Stomach (tissue), 4 donors: ENCODE data around the gene GOLGA7B.

ENCODE experiments used
- POLR2A ChIP-seq, 4 donors: fragments of 450-650 bp; IDR thresholded peaks; one replicate each; pipeline ENCODE4 v1.6.1; 2016; ENCODE audit warnings: antibody characterized with exemption in 4 of 4, control low read depth in 2 of 4, mild to moderate bottlenecking in 1 of 4, moderate library complexity in 1 of 4
- POLR2AphosphoS5 ChIP-seq, 3 donors: sonication (generic); formaldehyde crosslinking; IDR thresholded peaks; one replicate each; pipeline ENCODE4 v1.6.1; 2016; ENCODE audit warnings: antibody characterized with exemption in 3 of 3
- TF ChIP-seq, protein P1 (sequence below), 7 experiments: fragments of 450-650 bp in 4 of 7; fragments of 200-600 bp in 3 of 7; sonication (generic) in 3 of 7; IDR thresholded peaks; one replicate each; pipeline ENCODE4 v1.5.1; 2016 to 2019; ENCODE audit warnings: antibody characterized with exemption in 7 of 7, control low read depth in 2 of 7, mild to moderate bottlenecking in 1 of 7

DNA sequence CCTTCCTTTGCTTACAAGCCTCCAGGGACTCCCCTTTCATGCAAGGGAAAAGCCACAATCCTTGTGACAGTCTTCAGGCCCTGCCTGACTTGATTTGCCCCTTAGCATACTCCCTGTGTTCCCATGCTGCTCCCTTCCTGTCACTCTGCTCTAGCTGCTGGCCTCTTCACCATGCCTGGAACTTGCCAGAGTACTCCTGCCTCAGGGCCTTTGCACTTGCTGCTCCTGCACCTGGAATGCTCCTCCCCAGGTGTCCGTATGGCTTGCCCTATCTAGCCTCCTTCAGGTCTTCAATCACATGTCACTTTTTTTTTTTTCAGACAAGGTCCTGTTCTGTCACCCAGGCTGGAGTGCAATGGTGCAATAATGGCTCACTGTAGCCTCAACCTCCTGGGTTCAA lies 22.8 kb upstream of the GOLGA7B start:
- TF ChIP-seq POLR2AphosphoS5 (IDR thresholded peaks at IDR 0.05) (no peak), POLR2A (IDR thresholded peaks at IDR 0.05) (no peak)
- TF ChIP-seq, protein P1, sequence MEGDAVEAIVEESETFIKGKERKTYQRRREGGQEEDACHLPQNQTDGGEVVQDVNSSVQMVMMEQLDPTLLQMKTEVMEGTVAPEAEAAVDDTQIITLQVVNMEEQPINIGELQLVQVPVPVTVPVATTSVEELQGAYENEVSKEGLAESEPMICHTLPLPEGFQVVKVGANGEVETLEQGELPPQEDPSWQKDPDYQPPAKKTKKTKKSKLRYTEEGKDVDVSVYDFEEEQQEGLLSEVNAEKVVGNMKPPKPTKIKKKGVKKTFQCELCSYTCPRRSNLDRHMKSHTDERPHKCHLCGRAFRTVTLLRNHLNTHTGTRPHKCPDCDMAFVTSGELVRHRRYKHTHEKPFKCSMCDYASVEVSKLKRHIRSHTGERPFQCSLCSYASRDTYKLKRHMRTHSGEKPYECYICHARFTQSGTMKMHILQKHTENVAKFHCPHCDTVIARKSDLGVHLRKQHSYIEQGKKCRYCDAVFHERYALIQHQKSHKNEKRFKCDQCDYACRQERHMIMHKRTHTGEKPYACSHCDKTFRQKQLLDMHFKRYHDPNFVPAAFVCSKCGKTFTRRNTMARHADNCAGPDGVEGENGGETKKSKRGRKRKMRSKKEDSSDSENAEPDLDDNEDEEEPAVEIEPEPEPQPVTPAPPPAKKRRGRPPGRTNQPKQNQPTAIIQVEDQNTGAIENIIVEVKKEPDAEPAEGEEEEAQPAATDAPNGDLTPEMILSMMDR (IDR thresholded peaks at IDR 0.05): no peak
